GM12878 (cell line): ENCODE measurements around the gene CHAF1A. TPM values are rescaled to one million over a fixed set of nuclear protein-coding genes. Genes with fewer than 3 reads are reported as not detected.

Source experiments
- ASH2L ChIP-seq: fragments of 300-600, 200-600 bp; sonication (generic); IDR thresholded peaks from 2 replicates; pipeline ENCODE4 v1.6.1; 2017; ENCODE audit warnings: low read depth, mild to moderate bottlenecking, borderline replicate concordance
- EED ChIP-seq: sonication (generic); IDR thresholded peaks from 2 replicates; pipeline ENCODE4 v1.6.1; 2016; ENCODE audit warnings: antibody characterized with exemption, low read depth
- MYB ChIP-seq: fragments of 150-350 bp; IDR thresholded peaks from 2 replicates; pipeline ENCODE4 v1.6.1; 2014; ENCODE audit warnings: mild to moderate bottlenecking, low read depth, low read length, borderline replicate concordance
- PAX8 ChIP-seq: fragments of 450-650 bp; IDR thresholded peaks from 2 replicates; pipeline ENCODE4 v1.6.1; 2017; ENCODE audit warnings: mild to moderate bottlenecking, moderate library complexity
- SUZ12 ChIP-seq: fragments of 200-600 bp; sonication (generic); IDR thresholded peaks from one replicate; pipeline ENCODE4 v1.6.1; 2018; ENCODE audit warnings: antibody characterized with exemption, mild to moderate bottlenecking; ENCODE audit not compliant: unreplicated experiment
- TCF3 ChIP-seq: IDR thresholded peaks from 2 replicates; pipeline ENCODE4 v1.6.1; 2012; ENCODE audit warnings: low read depth, mild to moderate bottlenecking, low read length, borderline replicate concordance; ENCODE audit not compliant: insufficient read depth
- polyA plus RNA-seq, 11 experiments: library from polyadenylated mRNA; depleted of rRNA in 4 of 11; unstranded in 6 of 11; stranded (reverse) in 5 of 11; fragments of >200 nt; fragmentation: Nextera tagmentation in 4 of 11; fragmentation: Illumina TruSeq in 1 of 11; extraction: Ambion mirVana in 4 of 11; extraction: Trizol in 1 of 11; gene quantifications; 1 replicate in 1 of 11; 2 replicates in 10 of 11; pipeline versions ENCODE4 v1.2.1 to v1.2.3, GENCODE V29; 2011 to 2016; ENCODE audit warnings: inconsistent platforms in 2 of 11, missing spikeins in 2 of 11, low read depth in 1 of 11
- total RNA-seq, 4 experiments: library from RNA; depleted of rRNA in 3 of 4; stranded (reverse); fragments of >200 nt in 3 of 4; fragmentation: Illumina TruSeq in 1 of 4; extraction: Trizol in 1 of 4; gene quantifications; 2 replicates each; pipeline versions ENCODE4 v1.2.1 to v1.2.3, GENCODE V29; 2013 to 2021
- TF ChIP-seq, protein P1 (sequence below): fragments of 450-650 bp; IDR thresholded peaks from 2 replicates; pipeline ENCODE4 v1.6.1; 2018; ENCODE audit warnings: mild to moderate bottlenecking, low read depth, moderate library complexity; ENCODE audit not compliant: partially characterized antibody

CHAF1A gene
- total and polyA plus RNA-seq, 10 of the 15 experiments (the other 5 are each of a cell fraction or from before 2014, with no cell fraction given), result 1.3 to 69.1 (median 34.2) TPM

GRCh38 chr19:4471403-4472173 lies 69.1 kb downstream of the CHAF1A start (continued):
- TF ChIP-seq, protein P1, sequence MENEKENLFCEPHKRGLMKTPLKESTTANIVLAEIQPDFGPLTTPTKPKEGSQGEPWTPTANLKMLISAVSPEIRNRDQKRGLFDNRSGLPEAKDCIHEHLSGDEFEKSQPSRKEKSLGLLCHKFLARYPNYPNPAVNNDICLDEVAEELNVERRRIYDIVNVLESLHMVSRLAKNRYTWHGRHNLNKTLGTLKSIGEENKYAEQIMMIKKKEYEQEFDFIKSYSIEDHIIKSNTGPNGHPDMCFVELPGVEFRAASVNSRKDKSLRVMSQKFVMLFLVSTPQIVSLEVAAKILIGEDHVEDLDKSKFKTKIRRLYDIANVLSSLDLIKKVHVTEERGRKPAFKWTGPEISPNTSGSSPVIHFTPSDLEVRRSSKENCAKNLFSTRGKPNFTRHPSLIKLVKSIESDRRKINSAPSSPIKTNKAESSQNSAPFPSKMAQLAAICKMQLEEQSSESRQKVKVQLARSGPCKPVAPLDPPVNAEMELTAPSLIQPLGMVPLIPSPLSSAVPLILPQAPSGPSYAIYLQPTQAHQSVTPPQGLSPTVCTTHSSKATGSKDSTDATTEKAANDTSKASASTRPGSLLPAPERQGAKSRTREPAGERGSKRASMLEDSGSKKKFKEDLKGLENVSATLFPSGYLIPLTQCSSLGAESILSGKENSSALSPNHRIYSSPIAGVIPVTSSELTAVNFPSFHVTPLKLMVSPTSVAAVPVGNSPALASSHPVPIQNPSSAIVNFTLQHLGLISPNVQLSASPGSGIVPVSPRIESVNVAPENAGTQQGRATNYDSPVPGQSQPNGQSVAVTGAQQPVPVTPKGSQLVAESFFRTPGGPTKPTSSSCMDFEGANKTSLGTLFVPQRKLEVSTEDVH, result no peak
- TF ChIP-seq PAX8, result no peak
- TF ChIP-seq EED, result no peak
- no peak for TF ChIP-seq SUZ12
- no peak for TF ChIP-seq ASH2L
- no peak for TF ChIP-seq TCF3
- no peak for TF ChIP-seq MYB
